Erythroblast (primary cell): ENCODE data around the gene RPS6KA5.

Experiments
- GATA1 ChIP-seq: IDR thresholded peaks from 2 replicates; pipeline ENCODE4 v1.6.1; 2011; ENCODE audit warnings: low read depth, mild to moderate bottlenecking, control low read depth, low read length, moderate library complexity
- POLR2A ChIP-seq: IDR thresholded peaks from 2 replicates; pipeline ENCODE4 v1.6.1; 2011; ENCODE audit warnings: mild to moderate bottlenecking, low read length

DNA sequence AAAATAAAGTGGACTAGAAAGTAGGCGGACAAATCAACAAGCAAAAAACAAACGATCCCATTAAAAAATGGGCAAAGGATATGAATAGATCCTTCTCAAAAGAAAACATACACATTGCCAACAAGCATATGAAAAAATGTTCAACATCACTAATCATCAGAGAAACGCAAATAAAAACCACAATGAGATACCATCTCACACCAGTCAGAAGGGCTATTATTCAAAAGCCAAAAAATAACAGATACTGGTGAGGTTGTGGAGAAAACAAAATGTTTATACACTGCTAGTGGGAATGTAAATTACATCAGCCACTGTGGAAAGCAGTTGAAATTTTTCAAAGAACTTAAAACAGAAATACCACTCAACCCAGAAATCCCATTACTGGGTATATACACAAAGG is 70.3 kb downstream of the RPS6KA5 start:
- no peak for TF ChIP-seq POLR2A
- no peak for TF ChIP-seq GATA1
